ENCODE data around the gene RDX.

The RDX gene

DNA sequence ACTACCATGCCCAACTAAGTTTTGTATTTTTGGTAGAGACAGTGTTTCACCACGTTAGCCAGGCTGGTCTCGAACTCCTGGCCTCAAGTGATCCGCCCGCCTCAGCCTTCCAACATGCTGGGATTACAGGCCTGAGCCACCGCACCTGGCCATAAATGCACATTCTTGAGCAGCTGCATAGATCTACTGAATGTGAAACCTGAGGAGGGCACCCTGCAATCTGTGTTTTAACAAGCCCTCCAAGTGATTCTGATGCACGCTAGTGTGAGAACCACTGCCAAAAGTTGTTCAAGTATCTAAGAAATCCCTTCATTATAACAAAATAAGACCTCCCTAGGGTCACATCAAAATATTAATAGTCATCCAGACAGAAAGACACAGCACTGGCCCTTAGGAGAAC, 89.3 kb downstream of the RDX start:
- Histone ChIP-seq H3K9me3 (ENCODE audit: insufficient read depth, low read length) (no peaks in the 10 kb centered on the region), H3K4me3 (ENCODE audit: insufficient read depth, low read length, poor library complexity, severe bottlenecking) (no peak overlapping the region), H3K4me2 (ENCODE audit: low read depth, low read length, poor library complexity, severe bottlenecking) (no peak overlapping the region), H4K20me1 (ENCODE audit: low read depth, low read length) (no peaks in the 10 kb centered on the region), H3K27ac (ENCODE audit: low read depth, low read length) (no peak overlapping the region), H3F3A (ENCODE audit: insufficient read depth) (no peaks in the 10 kb centered on the region), H3K27me3 (ENCODE audit: low read length) (no peaks in the 10 kb centered on the region), H3K9ac (ENCODE audit: low read length) (no peak overlapping the region), H3K79me2 (ENCODE audit: insufficient read depth, low read length) (no peaks in the 10 kb centered on the region), H2AFZ (ENCODE audit: low read depth, low read length, severe bottlenecking) (no peak overlapping the region), H3K9me2 (replicated peaks; ENCODE audit: insufficient read depth, low read length) (no peaks in the 10 kb centered on the region), H3K36me3 (ENCODE audit: low read length) (no peaks in the 10 kb centered on the region)
- no peak for TF ChIP-seq EZH2phosphoT487 (conservative IDR thresholded peaks at IDR 0.05; ENCODE audit: low read length)
- TF ChIP-seq, protein P1, sequence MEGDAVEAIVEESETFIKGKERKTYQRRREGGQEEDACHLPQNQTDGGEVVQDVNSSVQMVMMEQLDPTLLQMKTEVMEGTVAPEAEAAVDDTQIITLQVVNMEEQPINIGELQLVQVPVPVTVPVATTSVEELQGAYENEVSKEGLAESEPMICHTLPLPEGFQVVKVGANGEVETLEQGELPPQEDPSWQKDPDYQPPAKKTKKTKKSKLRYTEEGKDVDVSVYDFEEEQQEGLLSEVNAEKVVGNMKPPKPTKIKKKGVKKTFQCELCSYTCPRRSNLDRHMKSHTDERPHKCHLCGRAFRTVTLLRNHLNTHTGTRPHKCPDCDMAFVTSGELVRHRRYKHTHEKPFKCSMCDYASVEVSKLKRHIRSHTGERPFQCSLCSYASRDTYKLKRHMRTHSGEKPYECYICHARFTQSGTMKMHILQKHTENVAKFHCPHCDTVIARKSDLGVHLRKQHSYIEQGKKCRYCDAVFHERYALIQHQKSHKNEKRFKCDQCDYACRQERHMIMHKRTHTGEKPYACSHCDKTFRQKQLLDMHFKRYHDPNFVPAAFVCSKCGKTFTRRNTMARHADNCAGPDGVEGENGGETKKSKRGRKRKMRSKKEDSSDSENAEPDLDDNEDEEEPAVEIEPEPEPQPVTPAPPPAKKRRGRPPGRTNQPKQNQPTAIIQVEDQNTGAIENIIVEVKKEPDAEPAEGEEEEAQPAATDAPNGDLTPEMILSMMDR (IDR thresholded peaks at IDR 0.05; ENCODE audit: insufficient read depth, low read length, poor library complexity, severe bottlenecking) = no peak

DNA sequence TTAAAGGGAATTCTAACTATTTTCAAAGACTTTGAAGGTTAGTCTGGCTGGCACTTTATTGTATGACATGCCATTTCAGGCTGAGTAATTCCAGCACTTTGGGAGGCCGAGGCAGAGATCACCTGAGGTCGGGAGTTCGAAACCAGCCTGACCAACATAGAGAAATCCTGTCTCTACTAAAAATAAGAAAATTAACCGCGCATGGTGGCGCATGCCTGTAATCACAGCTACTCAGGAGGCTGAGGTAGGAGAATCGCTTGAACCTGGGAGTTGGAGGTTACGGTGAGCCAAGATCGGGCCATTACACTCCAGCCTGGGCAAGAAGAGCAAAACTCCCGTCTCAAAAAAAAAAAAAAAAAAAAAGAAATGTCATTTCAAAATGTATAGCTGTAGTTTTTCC, 95.6 kb downstream of the RDX start:
- TF ChIP-seq, protein P1 (IDR thresholded peaks at IDR 0.05; ENCODE audit: insufficient read depth, low read length, poor library complexity, severe bottlenecking) = no peak
- TF ChIP-seq EZH2phosphoT487 (conservative IDR thresholded peaks at IDR 0.05; ENCODE audit: low read length) = no peak

DNA sequence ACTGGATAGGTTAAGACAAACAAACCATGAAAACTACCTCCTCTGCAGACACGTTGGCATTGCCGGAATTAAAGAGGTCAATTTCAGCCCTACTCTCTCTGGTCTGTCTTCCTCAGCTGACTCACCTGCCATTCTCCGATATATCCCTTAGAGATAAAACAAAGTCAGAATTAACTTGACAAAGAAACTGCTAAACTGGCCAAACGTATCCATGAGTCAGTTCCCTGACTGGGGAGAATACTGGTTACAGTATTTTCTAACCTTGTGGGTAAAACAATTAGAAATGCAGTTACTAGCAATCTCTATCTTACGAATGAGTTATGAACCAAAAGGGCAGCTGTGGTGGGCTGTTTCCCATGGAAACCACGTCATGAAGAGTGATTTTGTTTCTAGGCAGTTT, 96.2 kb downstream of the RDX start:
- Histone ChIP-seq H3K4me3 (ENCODE audit: insufficient read depth, low read length, poor library complexity, severe bottlenecking) (no peak overlapping the region), H3F3A (ENCODE audit: insufficient read depth) (no peaks in the 10 kb centered on the region), H3K79me2 (ENCODE audit: insufficient read depth, low read length) (no peaks in the 10 kb centered on the region), H3K9me2 (replicated peaks; ENCODE audit: insufficient read depth, low read length) (no peaks in the 10 kb centered on the region), H4K20me1 (ENCODE audit: low read depth, low read length) (no peaks in the 10 kb centered on the region), H3K27me3 (ENCODE audit: low read length) (no peaks in the 10 kb centered on the region), H3K27ac (ENCODE audit: low read depth, low read length) (no peak overlapping the region), H2AFZ (ENCODE audit: low read depth, low read length, severe bottlenecking) (no peak overlapping the region), H3K4me2 (ENCODE audit: low read depth, low read length, poor library complexity, severe bottlenecking) (no peak overlapping the region), H3K36me3 (ENCODE audit: low read length) (no peaks in the 10 kb centered on the region), H3K9me3 (ENCODE audit: insufficient read depth, low read length) (no peaks in the 10 kb centered on the region), H3K9ac (ENCODE audit: low read length) (no peak overlapping the region)
- TF ChIP-seq, protein P1 (IDR thresholded peaks at IDR 0.05; ENCODE audit: insufficient read depth, low read length, poor library complexity, severe bottlenecking) = no peak
- TF ChIP-seq EZH2phosphoT487 (conservative IDR thresholded peaks at IDR 0.05; ENCODE audit: low read length) = no peak

More for the DNA sequence above, 95.6 kb downstream of the RDX start:
- H3K36me3 ChIP-seq (ENCODE audit: low read length) = no peaks in the 10 kb centered on the region
- H3K4me2 ChIP-seq (ENCODE audit: low read depth, low read length, poor library complexity, severe bottlenecking) = no peak overlapping the region
- H3K4me3 ChIP-seq (ENCODE audit: insufficient read depth, low read length, poor library complexity, severe bottlenecking) = no peak overlapping the region
- no peak overlapping the region for H3K27ac ChIP-seq (ENCODE audit: low read depth, low read length)
- H3K79me2 ChIP-seq (ENCODE audit: insufficient read depth, low read length) = no peaks in the 10 kb centered on the region
- H3K9me3 ChIP-seq (ENCODE audit: insufficient read depth, low read length) = no peaks in the 10 kb centered on the region
- H4K20me1 ChIP-seq (ENCODE audit: low read depth, low read length) = no peaks in the 10 kb centered on the region
- H2AFZ ChIP-seq (ENCODE audit: low read depth, low read length, severe bottlenecking) = no peak overlapping the region
- no peak overlapping the region for H3K9ac ChIP-seq (ENCODE audit: low read length)
- no peaks in the 10 kb centered on the region for H3K9me2 ChIP-seq (replicated peaks; ENCODE audit: insufficient read depth, low read length)
- no peaks in the 10 kb centered on the region for H3K27me3 ChIP-seq (ENCODE audit: low read length)
- H3F3A ChIP-seq (ENCODE audit: insufficient read depth) = no peaks in the 10 kb centered on the region

All from SU-DHL-6 (cell line).